SK-N-SH (cell line): ENCODE data around the gene B4GALT6. TPM values are rescaled to one million over a fixed set of nuclear protein-coding genes. Genes with fewer than 3 reads are reported as not detected.

Experiments
- CTCF ChIA-PET: fragments of 300-600, 350-600 bp; formaldehyde crosslinking; extraction: SDS; loops from one replicate; lab custom pipeline; 2021; lab: Yijun Ruan, JAX
- POLR2A ChIA-PET: fragments of 350-600 bp; sonication (Branson Sonifier 250); formaldehyde crosslinking; extraction: SDS; loops from one replicate; lab custom pipeline; 2020; ENCODE audit warnings: antibody characterized with exemption, inconsistent platforms; lab: Yijun Ruan, JAX
- DNase-seq: peaks from one replicate; pipeline ENCODE4 v3.0.0; 2012
- H2AFZ ChIP-seq: fragments of 200-600 bp; sonication (generic); 2 replicates; pipeline ENCODE4 v1.8.1; 2016; ENCODE audit warnings: antibody characterized with exemption, mild to moderate bottlenecking, low read depth
- H3F3A ChIP-seq: fragments of 200-600 bp; sonication (generic); replicated peaks from 2 replicates; pipeline ENCODE3; 2016; ENCODE audit warnings: antibody characterized with exemption, mild to moderate bottlenecking; ENCODE audit not compliant: insufficient read depth
- H3K27ac ChIP-seq, 2 experiments: fragments of 200-500 bp in 1 of 2; fragments of 200-600 bp in 1 of 2; sonication (Bioruptor generic) in 1 of 2; sonication (generic), shearing (Covaris generic) in 1 of 2; 2 replicates each; pipeline versions ENCODE4 v1.5.1 to v1.6.1; 2014 to 2016; ENCODE audit warnings: low read depth in 2 of 2, inconsistent platforms in 1 of 2, low read length in 1 of 2, mild to moderate bottlenecking in 1 of 2, mixed read lengths in 1 of 2
- H3K27me3 ChIP-seq: fragments of 200-600 bp; sonication (generic), shearing (Covaris generic); 2 replicates; pipeline ENCODE4 v1.6.1; 2016; ENCODE audit warnings: mixed run types; ENCODE audit not compliant: insufficient read depth
- H3K36me3 ChIP-seq, 2 experiments: fragments of 200-500 bp in 1 of 2; fragments of 200-600 bp in 1 of 2; sonication (Bioruptor generic) in 1 of 2; sonication (generic) in 1 of 2; replicated peaks in 1 of 2; 2 replicates each; pipeline versions ENCODE3 to v1.5.1; 2014 to 2016; ENCODE audit warnings: low read length in 1 of 2, mild to moderate bottlenecking in 1 of 2; ENCODE audit not compliant: insufficient read depth in 2 of 2, control insufficient read depth in 1 of 2
- H3K4me1 ChIP-seq, 2 experiments: fragments of 200-500 bp in 1 of 2; fragments of 200-600 bp in 1 of 2; sonication (Bioruptor generic) in 1 of 2; sonication (generic), shearing (Covaris generic) in 1 of 2; 2 replicates each; pipeline versions ENCODE4 v1.5.1 to v1.6.1; 2014 to 2016; ENCODE audit warnings: low read depth in 1 of 2, low read length in 1 of 2, mixed run types in 1 of 2; ENCODE audit not compliant: insufficient read depth in 2 of 2, control insufficient read depth in 1 of 2
- H3K4me2 ChIP-seq: fragments of 200-600 bp; sonication (generic), shearing (Covaris generic); 2 replicates; pipeline ENCODE4 v1.6.1; 2017; ENCODE audit warnings: mixed run types
- H3K4me3 ChIP-seq, 2 experiments: fragments of 200-500 bp in 1 of 2; fragments of 200-600 bp in 1 of 2; sonication (Bioruptor generic) in 1 of 2; sonication (generic), shearing (Covaris generic) in 1 of 2; 2 replicates each; pipeline versions ENCODE4 v1.5.1 to v1.8.1; 2014 to 2016; ENCODE audit warnings: low read depth in 2 of 2, inconsistent platforms in 1 of 2, low read length in 1 of 2, mild to moderate bottlenecking in 1 of 2, mixed read lengths in 1 of 2, moderate library complexity in 1 of 2
- H3K79me2 ChIP-seq: fragments of 200-600 bp; sonication (generic); 2 replicates; pipeline ENCODE4 v1.8.1; 2017; ENCODE audit warnings: mild to moderate bottlenecking; ENCODE audit not compliant: insufficient read depth
- H3K9ac ChIP-seq: fragments of 200-600 bp; sonication (generic); 2 replicates; pipeline ENCODE4 v1.6.1; 2017; ENCODE audit warnings: mixed run types
- H3K9me2 ChIP-seq: fragments of 200-600 bp; sonication (generic); 2 replicates; pipeline ENCODE4 v1.6.1; 2017; ENCODE audit warnings: mixed run types
- H3K9me3 ChIP-seq: fragments of 200-600 bp; sonication (generic); 2 replicates; pipeline ENCODE4 v1.6.1; 2017; ENCODE audit warnings: mixed run types, mild to moderate bottlenecking, moderate library complexity
- H4K20me1 ChIP-seq: fragments of 200-600 bp; sonication (generic); 2 replicates; pipeline ENCODE4 v1.6.1; 2017; ENCODE audit warnings: mild to moderate bottlenecking, mixed run types; ENCODE audit not compliant: insufficient read depth
- ELF1 ChIP-seq: IDR thresholded peaks from 2 replicates; pipeline ENCODE4 v1.4.0; 2012
- EZH2phosphoT487 ChIP-seq: fragments of 200-600 bp; sonication (generic); IDR thresholded peaks from 2 replicates; pipeline ENCODE4 v1.6.1; 2017; ENCODE audit warnings: low read depth, mixed run types, mild to moderate bottlenecking, antibody characterized with exemption, moderate library complexity, borderline replicate concordance
- FOSL2 ChIP-seq: IDR thresholded peaks from 2 replicates; pipeline ENCODE4 v1.4.0; 2012; ENCODE audit warnings: low read depth, mild to moderate bottlenecking, moderate library complexity, borderline replicate concordance
- FOXM1 ChIP-seq: IDR thresholded peaks from 2 replicates; pipeline ENCODE4 v1.4.0; 2012; ENCODE audit warnings: low read depth, mild to moderate bottlenecking
- GABPA ChIP-seq: IDR thresholded peaks from 2 replicates; pipeline ENCODE4 v1.4.0; 2012; ENCODE audit warnings: low read depth, mild to moderate bottlenecking
- GATA2 ChIP-seq: sonication (generic); formaldehyde crosslinking; IDR thresholded peaks from 2 replicates; pipeline ENCODE4 v1.5.0; 2020; ENCODE audit warnings: mild to moderate bottlenecking, missing genetic modification reagents
- JUND ChIP-seq: IDR thresholded peaks from 2 replicates; pipeline ENCODE4 v1.4.0; 2012
- MXI1 ChIP-seq: IDR thresholded peaks from 2 replicates; pipeline ENCODE4 v1.6.1; 2012; ENCODE audit warnings: mild to moderate bottlenecking, low read depth, low read length, improper control_type of control experiment
- NRF1 ChIP-seq: IDR thresholded peaks from 2 replicates; pipeline ENCODE4 v1.6.1; 2012; ENCODE audit warnings: low read depth, mild to moderate bottlenecking, low read length
- PBX3 ChIP-seq: IDR thresholded peaks from 2 replicates; pipeline ENCODE4; 2012
- POLR2AphosphoS5 ChIP-seq: IDR thresholded peaks from 2 replicates; pipeline ENCODE4 v1.6.1; 2012; ENCODE audit warnings: low read depth, low read length
- RAD21 ChIP-seq: IDR thresholded peaks from 2 replicates; pipeline ENCODE4 v1.6.1; 2012; ENCODE audit warnings: mild to moderate bottlenecking, low read length
- RCOR1 ChIP-seq: fragments of 150-350 bp; IDR thresholded peaks from 2 replicates; pipeline ENCODE4 v1.6.1; 2017; ENCODE audit warnings: antibody characterized with exemption, low read length
- RFX5 ChIP-seq: IDR thresholded peaks from 2 replicates; pipeline ENCODE4 v1.6.1; 2012; ENCODE audit warnings: mild to moderate bottlenecking, improper control_type of control experiment, low read length
- SIN3A ChIP-seq: IDR thresholded peaks from 2 replicates; pipeline ENCODE4 v1.6.1; 2012; ENCODE audit warnings: low read depth, mild to moderate bottlenecking, low read length, moderate library complexity, borderline replicate concordance
- SMC3 ChIP-seq: IDR thresholded peaks from 2 replicates; pipeline ENCODE4 v1.6.1; 2012; ENCODE audit warnings: low read depth, low read length, improper control_type of control experiment
- USF1 ChIP-seq: IDR thresholded peaks from 2 replicates; pipeline ENCODE4 v1.4.0; 2012; ENCODE audit warnings: low read depth, borderline replicate concordance
- YY1 ChIP-seq: IDR thresholded peaks from 2 replicates; pipeline ENCODE4 v1.4.0; 2012; ENCODE audit warnings: low read depth, mild to moderate bottlenecking
- WGBS: methylation state at CpG from one replicate; pipeline ENCODE4 v1.1.6; 2017; ENCODE audit warnings: low lambda C conversion rate; 5-methylcytosine and 5-hydroxymethylcytosine counted together
- polyA plus RNA-seq, 3 experiments: library from polyadenylated mRNA; depleted of rRNA; stranded (reverse); fragments of >200 nt; gene quantifications; 2 replicates each; pipeline ENCODE4 v1.2.3, GENCODE V29; 2012
- TF ChIP-seq, protein P1 (sequence below): fragments of 150-350 bp; IDR thresholded peaks from 2 replicates; pipeline ENCODE4 v1.6.1; 2016; ENCODE audit warnings: mild to moderate bottlenecking, low read depth, low read length

The B4GALT6 gene
- polyA plus RNA-seq, 1 of the 3 experiments (the other 2 are of a cell fraction) = 3.1 TPM

DNA sequence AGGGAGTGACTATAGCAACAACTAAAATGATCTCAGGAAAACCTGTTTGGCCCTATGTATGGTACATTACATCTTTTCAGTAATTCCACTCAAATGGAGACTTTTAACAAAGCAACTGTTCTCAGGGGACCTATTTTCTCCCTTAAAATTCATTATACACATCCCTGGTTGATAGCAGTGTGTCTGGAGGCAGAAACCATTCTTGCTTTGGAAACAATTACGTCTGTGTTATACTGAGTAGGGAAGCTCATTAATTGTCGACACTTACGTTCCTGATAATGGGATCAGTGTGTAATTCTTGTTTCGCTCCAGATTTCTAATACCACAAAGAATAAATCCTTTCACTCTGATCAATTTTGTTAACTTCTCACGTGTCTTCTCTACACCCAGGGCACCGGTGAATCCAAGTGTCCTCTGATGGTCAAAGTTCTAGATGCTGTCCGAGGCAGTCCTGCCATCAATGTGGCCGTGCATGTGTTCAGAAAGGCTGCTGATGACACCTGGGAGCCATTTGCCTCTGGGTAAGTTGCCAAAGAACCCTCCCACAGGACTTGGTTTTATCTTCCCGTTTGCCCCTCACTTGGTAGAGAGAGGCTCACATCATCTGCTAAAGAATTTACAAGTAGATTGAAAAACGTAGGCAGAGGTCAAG, 91.7 kb downstream of the B4GALT6 start:
- no peak overlapping the region for H3K27ac ChIP-seq
- TF ChIP-seq, protein P1, sequence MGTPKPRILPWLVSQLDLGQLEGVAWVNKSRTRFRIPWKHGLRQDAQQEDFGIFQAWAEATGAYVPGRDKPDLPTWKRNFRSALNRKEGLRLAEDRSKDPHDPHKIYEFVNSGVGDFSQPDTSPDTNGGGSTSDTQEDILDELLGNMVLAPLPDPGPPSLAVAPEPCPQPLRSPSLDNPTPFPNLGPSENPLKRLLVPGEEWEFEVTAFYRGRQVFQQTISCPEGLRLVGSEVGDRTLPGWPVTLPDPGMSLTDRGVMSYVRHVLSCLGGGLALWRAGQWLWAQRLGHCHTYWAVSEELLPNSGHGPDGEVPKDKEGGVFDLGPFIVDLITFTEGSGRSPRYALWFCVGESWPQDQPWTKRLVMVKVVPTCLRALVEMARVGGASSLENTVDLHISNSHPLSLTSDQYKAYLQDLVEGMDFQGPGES = no peak
- no peak for TF ChIP-seq SMC3
- no peak for TF ChIP-seq POLR2AphosphoS5
- no peak for TF ChIP-seq RCOR1
- CTCF ChIA-PET = no interaction called here
- H3K36me3 ChIP-seq = no peaks in the 10 kb centered on the region
- H3K4me3 ChIP-seq = no peak overlapping the region
- peaks cover 4 to 7% of the 10 kb centered on the region in 2 experiments; a peak in 3 of 4 replicates for H3K4me1 ChIP-seq
- no peaks in the 10 kb centered on the region for H3K27me3 ChIP-seq
- no peak for DNase-seq
- no peak overlapping the region for H3K9ac ChIP-seq
- peaks cover 11% of the 10 kb centered on the region for H3F3A ChIP-seq
- H2AFZ ChIP-seq = no peak overlapping the region
- POLR2A ChIA-PET = no interaction called here
- no peaks in the 10 kb centered on the region for H3K9me2 ChIP-seq
- no peaks in the 10 kb centered on the region for H3K79me2 ChIP-seq
- H4K20me1 ChIP-seq = no peaks in the 10 kb centered on the region
- no peak overlapping the region for H3K4me2 ChIP-seq
- H3K9me3 ChIP-seq = no peaks in the 10 kb centered on the region
- 74% methylated on average over 10 of the region's 10 CpGs for WGBS

DNA sequence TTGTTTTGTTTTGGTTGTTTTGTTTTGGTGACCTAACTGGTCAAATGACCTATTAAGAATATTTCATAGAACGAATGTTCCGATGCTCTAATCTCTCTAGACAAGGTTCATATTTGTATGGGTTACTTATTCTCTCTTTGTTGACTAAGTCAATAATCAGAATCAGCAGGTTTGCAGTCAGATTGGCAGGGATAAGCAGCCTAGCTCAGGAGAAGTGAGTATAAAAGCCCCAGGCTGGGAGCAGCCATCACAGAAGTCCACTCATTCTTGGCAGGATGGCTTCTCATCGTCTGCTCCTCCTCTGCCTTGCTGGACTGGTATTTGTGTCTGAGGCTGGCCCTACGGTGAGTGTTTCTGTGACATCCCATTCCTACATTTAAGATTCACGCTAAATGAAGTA, 92.8 kb downstream of the B4GALT6 start, which contains the start of gene TTR:
Gene TTR (plus strand): TSS at position 250 of the 400 bp plus-strand sequence. CDS start 26 bp downstream, at position 276.
- Histone ChIP-seq H3K4me1 (peaks cover 4 to 7% of the 10 kb centered on the region in 2 experiments; a peak in 3 of 4 replicates), H3K4me3 (no peak within 1 kb of the TSS), H4K20me1 (no peaks in the 10 kb centered on the region), H3K27me3 (no peaks in the 10 kb centered on the region), H3F3A (peaks cover 11% of the 10 kb centered on the region), H3K79me2 (no peaks in the 10 kb centered on the region), H3K9me3 (no peaks in the 10 kb centered on the region), H3K27ac (no peak within 1 kb of the TSS), H3K4me2 (no peak within 1 kb of the TSS), H3K36me3 (no peaks in the 10 kb centered on the region), H3K9me2 (no peaks in the 10 kb centered on the region), H2AFZ (no peak within 1 kb of the TSS), H3K9ac (no peak within 1 kb of the TSS)
- no peak for DNase-seq
- TF ChIP-seq FOSL2 (no peak), RFX5 (no peak)
- POLR2A ChIA-PET = no interaction called here
- WGBS = 63% methylated on average over 5 of the region's 5 CpGs
- CTCF ChIA-PET = no interaction called here

DNA sequence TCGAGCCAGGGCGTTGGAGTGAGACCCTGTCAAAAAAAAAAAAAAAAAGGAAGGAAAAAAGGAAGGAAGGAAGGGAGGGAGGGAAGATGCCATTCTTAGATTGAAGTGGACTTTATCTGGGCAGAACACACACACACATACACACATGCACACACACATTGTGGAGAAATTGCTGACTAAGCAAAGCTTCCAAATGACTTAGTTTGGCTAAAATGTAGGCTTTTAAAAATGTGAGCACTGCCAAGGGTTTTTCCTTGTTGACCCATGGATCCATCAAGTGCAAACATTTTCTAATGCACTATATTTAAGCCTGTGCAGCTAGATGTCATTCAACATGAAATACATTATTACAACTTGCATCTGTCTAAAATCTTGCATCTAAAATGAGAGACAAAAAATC, 93.3 kb downstream of the B4GALT6 start:
- TF ChIP-seq ELF1 (no peak), SIN3A (no peak), PBX3 (no peak), YY1 (no peak), POLR2AphosphoS5 (no peak), MXI1 (no peak), RAD21 (no peak), JUND (no peak), GATA2 (CRISPR knock-in tag) (no peak), FOXM1 (no peak), USF1 (no peak), NRF1 (no peak), GABPA (no peak), EZH2phosphoT487 (no peak)
- no peaks in the 10 kb centered on the region for H3K9me2 ChIP-seq
- H3K4me2 ChIP-seq = no peak overlapping the region
- no peaks in the 10 kb centered on the region for H3K27me3 ChIP-seq
- H4K20me1 ChIP-seq = no peaks in the 10 kb centered on the region
- DNase-seq = no peak
- ChIA-PET POLR2A (no interaction called here), CTCF (no interaction called here)
- no peak overlapping the region for H3K27ac ChIP-seq
- no peak overlapping the region for H3K9ac ChIP-seq
- no peaks in the 10 kb centered on the region for H3K36me3 ChIP-seq
- H3K4me3 ChIP-seq = no peak overlapping the region
- H3K9me3 ChIP-seq = no peaks in the 10 kb centered on the region
- WGBS = 94% methylated on average over 2 of the region's 2 CpGs
- H3K79me2 ChIP-seq = no peaks in the 10 kb centered on the region
- no peak overlapping the region for H2AFZ ChIP-seq
- H3K4me1 ChIP-seq = peaks cover under 1 to 7% of the 10 kb centered on the region in 2 experiments; a peak in 3 of 4 replicates
- peaks cover 11% of the 10 kb centered on the region for H3F3A ChIP-seq
